ENCODE results near the gene CSPG5.

CSPG5 gene

DNA sequence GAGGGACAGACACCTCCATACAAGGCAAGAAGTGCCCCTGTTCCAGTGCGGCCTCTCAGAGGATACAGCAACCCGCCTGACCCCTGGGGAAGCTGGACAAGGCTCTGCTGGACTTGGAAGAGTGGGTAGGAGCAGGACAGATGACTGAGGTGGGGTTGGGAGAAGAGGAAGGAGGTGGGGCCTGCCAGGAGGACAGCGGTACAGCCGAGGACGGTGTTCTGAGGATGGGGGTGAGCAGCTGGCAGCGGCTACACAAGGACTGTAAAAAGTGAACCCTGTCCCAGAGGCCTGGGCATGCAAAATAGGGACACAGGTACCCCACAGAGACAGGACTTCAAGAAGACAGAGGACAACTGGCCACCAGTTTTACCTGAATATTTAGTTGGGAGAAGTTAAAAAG lies 41.7 kb downstream of the CSPG5 start:
- no peak for DNase-seq (ENCODE audit: low read depth in 3 of 3)

DNA sequence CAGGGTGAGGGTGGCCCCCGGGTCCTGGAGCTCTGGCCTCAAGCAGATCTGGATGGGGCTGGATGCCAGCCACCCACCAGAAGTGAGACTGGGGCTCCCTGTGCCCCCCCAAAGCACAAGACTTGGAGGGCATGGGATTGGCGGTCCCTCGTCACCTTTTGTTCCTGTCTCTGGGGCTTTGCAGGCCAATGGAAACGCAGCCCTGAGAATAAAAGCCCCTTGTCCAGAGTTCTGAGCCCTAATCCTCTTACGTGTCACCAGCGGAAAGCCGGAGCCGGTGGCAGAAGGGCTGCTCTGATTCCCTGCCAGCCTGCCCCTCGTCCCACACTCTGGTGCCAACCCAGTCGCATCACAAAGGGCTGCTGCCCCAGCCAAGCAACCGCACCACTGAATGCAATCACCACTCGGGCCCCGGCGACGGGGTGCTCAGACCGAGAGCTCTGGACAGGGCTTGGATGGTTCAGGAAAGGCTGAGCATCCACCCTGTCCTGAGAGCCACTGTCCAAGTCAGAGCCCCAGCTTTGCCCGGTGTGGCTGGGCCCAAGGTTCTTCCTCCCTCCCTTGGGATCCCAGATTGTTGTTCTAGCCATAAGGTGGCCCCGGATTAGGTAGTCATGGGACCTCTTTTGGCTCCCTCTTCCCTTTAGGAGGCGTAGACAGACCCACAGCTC lies 42.3 kb downstream of the CSPG5 start:
- DNase-seq (ENCODE audit: low read depth in 3 of 3) = no peak

DNA sequence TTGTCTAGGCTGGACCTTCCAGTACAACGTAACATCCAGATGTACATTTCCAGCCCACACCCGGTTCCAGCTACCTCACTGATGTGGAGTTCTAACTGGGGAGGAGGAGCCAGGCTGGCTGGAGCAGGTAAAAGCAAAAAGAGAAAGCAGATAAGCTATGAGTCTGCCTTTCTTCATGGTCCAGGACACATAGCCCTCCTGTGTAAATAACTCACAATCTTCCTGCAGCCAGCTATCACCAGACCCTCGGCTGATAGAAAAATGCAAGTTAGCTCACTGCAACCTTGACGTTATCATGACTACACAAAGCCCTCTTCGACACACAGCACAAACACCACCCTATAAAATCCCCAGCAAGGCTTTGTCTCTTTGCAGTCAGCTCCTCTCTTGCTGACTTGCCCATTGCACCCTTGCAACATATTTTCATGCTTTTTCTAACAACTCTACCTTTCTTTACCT lies 44.6 kb downstream of the CSPG5 start:
- no peak for DNase-seq (ENCODE audit: low read depth in 3 of 3)

DNA sequence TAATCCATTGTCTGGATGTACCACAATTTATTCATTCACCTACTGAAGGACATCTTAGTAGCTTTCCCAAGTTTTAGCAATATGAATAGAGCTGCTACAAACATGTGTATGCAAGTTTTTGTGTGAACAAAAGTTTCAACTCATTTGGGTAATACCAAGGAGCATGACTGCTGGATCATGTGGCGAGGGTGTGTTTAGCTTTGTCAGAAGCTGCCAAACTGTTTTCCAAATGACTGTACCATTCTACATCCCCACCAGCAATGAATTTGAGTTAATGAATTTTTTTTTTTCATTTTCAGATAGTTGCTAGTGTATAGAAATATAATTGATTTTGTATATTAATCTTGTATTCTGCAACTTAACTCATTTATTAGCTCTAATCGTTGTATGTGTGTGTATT lies 45.2 kb downstream of the CSPG5 start:
- DNase-seq (ENCODE audit: low read depth in 3 of 3) = no peak

DNA sequence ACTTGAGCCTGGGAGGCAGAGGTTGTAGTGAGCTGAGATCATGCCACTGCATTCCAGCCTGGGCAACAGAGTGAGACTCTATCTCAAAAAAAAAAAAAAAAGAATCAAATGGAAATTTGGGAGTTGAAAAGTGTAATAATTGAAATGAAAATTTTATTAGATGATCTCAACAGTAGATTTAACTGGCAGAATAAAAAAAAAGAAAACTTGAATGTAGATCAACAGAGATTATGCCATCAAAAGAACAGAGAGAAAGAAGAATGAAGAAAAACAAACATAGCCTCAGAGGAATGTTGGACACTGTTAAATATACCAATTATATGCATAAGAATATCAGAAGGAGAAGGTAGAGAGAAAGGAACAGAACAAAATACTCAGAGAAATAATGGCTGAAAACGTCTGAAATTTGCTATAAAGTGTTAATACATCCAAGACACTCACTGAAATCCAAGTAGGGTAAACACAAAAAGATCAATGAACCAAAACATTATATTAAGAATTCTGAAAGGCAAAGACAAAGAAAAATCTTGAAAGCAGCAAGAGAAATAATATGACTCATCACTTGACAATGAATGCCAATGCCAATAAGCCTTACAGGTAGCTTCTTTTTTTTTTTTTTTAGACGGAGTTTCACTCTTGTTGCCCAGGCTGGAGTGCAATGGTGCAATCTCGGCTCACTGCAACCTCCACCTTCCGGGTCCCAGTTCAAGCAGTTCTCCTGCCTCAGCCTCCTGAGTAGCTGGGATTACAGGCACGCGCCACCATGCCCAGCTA lies 50.5 kb downstream of the CSPG5 start:
- no peak for DNase-seq (ENCODE audit: low read depth in 3 of 3)

DNA sequence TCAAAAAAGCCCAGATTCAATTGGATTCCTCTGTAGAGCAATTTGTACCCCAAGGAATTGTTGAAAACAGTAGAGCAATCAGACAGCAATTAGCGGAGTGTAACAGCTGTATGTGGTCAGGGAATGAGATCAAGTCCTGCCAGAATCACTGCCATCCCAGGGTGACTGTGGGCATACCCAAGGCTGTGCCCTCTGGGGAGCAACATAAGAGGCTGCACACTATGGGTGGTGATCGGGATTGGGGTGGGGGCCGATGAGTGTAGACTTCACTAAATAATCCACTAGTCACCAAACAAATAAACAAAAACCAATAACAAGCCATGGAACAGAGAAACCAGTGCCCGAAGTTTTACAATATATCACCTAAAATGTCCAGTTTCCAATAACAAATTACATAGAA lies 53.0 kb downstream of the CSPG5 start:
- no peak for DNase-seq (ENCODE audit: low read depth in 3 of 3)

DNA sequence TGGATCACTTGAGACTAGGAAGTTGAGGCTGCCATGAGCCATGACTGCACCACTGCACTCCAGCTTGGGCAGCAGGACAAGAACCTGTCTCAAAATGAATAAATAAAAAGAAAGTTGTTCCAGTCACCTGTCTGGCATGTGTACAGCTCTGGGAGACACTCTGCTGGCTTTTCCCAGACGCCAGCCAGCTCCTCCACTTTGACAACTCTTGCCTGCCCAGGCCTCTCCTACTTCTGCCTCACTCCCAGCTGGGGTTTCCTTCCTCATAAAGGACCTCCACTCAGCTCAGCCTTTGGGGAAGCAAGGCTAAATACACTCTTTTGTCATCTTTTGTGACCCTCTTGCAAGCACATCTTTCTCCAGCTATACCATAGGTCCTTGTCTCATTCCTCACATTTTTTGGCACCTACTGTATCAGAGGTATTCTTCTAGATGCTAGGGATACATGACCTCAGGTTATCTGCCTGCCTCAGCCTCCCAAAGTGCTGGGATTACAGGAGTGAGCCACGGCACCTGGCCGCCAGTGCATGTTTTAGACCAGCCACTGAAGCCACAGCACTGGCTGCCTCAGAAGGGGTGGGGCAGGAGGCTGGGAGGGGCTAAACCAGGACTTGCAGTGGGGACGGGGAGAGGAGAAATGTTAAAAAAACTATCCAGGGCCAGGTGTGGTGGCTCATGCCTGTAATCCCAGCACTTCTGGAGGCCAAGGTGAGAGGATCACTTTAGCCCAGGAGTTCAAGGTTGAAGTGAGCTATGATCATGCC lies 55.2 kb downstream of the CSPG5 start:
- DNase-seq (ENCODE audit: low read depth in 3 of 3) = no peak

DNA sequence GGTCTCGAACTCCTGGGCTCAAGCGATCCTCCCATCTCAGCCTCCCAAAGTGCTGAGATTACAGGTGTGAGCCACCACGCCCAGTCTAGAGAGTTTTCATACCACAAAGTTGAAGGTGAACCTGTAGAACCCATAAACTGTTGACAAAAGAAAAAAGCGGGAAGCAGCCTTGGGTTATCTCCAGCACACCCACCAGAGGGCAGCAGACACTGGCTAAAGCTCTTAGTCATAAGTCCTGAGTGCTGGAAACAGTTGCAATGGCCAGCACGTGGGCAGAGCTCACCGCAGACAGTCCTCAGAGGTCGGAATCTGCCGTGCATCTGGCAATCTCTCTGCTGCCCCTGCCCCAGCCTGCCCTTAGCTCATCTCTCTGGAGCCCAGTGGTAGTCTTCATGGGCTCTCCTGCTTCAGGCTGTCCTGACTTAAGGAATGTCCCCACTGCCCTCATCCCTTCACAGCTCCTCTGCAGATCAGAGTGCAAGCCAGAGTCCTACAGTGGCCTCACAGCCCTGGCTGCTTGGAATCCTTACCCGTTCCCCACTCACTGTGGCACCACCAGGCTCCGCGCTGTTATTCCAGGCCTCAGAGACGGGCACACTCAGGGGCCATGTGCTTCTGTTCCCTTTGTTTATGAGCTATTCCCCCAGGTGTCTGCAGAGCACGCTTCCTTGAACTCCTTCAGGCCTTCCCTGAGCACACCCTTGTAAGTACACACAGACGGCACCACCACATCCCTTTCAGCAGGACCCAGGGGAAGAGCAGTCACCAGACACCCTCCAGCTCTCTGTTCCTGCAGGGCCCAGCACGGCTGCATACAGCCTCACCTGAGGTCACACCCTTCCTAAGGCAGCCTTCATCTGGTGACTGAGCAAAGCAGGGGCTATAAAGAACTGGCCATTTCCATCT lies 56.3 kb downstream of the CSPG5 start:
- peak; percentile 42 to 47 (median 42) for DNase-seq (ENCODE audit: low read depth in 3 of 3)

DNA sequence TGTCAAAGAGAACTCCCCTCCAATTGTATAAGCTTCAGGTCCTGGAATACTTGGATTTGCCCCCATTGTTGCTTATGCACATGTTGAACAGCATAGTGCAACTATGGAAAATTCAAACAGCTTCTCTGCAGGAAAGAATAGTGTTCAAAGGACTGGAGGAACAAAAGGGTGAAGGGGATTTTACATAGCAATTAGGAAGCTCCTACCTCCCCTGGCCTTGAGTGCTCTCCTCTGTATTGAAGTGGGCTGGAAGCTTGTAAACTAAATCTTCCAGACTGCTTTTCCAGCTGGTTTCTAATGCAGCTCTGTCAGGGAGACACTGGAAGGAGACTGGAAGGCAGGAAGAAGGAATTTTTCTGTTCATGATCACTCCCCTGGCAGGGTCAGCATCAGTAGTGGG lies 57.9 kb downstream of the CSPG5 start:
- no peak for DNase-seq (ENCODE audit: low read depth in 3 of 3)

DNA sequence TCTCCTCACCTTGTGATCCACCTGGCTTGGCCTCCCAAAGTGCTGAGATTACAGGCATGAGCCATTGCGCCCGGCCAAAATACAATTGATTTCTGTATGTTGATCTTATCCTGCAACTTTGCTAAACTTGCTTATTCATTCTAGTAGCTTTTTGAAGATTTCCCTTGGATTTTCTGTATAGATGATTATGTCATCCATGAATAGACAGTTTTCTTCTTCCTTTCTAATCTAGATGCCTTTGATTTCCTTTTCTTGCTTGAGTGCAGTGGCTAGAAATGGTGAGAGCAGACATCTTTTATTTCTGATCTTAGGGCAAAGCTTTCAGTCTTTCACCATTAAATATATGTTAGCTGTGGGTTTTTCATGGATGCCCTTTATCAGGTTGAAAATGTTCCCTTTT lies 60.7 kb downstream of the CSPG5 start:
- DNase-seq (ENCODE audit: low read depth in 3 of 3) = no peak

DNA sequence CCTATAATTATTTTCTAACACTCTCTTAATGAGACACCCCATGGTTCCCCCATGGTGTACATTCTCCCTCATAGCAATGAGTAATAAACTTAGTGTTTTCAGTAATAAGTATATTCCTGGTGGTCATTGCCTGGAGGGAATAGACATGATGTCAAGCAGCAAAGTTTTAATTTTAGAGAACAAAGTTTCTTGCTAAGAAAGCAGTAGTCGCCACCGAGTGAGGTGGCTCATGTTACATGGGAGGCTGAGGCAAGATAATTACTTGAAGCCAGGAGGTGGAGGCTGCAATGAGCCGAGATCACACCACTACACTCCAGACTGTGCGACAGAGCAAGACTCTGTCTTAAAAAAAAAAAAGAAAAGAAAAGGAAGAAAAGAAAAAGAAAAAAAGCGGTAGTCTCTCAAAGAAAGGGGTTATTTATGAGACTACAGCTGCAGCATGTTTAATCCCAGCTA lies 62.8 kb downstream of the CSPG5 start:
- DNase-seq (ENCODE audit: low read depth in 3 of 3) = no peak

DNA sequence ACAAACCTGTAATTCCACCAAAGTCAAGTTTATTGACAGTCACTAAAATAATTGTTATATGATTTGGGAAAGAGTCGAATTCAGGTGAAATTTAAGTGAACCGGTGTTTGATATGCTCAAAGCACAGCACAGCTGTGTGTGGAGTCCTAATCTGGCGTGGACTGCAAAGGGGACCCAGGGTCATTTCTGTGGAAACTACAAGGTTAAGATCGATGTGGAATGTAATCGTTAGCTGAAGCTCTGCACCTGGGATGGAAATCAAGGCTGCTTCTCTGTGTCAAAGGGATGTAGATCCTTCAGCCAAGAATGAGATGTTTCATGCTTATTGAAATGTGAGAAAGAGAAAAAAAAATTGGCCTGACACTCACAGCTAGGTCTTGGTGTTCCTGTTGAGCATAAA lies 63.6 kb downstream of the CSPG5 start:
- DNase-seq (ENCODE audit: low read depth in 3 of 3) = no peak

DNA sequence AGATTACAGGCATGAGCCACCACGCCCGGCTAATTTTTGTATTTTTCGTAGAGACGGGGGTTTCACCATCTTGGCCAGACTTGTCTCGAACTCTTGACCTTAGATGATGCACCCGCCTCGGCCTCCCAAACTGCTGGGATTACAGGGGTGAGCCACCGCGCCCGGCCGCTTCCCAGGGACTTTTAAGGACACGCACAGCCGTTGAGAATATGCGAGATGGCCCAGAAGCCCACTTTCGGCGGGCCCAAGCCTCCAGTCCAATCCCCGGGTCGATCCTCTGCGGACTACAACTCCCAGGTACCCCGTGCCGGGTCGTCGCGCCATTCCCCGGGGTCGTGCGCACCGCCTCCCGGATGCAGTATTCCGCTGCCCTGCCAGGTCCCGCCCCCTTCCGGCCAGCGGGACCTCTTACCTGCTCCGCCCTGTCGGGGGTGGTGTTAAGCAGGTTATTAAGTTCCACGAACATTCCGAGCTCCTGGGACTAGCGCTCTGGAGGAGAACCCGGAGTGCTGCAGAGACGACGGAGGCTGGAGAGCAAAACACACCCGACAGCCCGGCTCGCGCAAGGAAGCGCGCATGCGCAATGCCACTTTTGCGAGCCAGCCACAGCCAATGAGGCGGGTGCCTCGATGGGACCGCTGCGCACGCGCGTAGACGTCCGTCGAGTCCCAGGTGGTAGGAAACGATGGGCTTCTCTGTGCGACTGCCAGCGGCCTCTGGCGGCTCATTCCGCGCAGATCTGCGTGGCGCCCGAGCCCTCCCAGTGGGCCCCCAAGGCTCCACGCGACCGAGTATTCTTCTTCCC lies 65.3 kb downstream of the CSPG5 start, which contains the start of gene ELP6:
Gene ELP6 (minus strand): TSS at position 588 of the 805 bp plus-strand sequence. CDS start 122 bp downstream, at position 466.
- DNase-seq (ENCODE audit: low read depth in 3 of 3) = peak; percentile 94 to 95 (median 94)

DNA sequence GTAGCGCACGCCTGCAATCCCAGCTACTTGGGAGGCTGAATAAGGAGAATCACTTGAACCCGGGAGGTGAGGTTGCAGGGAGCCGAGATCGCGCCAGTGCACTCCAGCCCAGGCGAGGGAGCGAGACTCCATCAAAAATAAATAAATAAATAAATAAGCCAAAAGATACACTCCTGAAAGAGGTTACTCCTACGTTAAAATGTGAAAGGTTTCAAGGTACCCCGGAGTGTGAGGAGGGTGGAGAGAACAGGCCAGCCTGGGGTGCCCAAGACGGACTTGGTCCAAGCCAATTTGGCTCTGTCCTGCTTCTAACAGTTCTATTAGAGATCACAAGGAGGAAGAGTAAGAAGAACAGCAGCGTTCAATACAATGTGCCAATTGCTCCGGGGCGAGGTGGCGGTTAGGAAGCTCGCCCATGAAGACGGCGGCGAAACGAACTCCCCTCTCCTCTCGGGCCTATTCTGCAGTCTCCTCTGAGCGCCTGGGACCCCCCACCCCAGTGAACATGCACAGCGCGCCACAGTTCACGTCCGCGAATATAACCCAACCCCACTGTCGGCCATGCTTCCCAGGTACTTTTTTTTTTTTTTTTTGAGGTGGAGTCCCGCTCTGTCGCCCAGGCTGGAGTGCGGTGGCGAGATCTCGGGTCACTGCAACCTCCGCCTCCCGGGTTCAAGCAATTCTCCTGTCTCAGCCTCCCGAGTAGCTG lies 66.1 kb downstream of the CSPG5 start:
- peak in 1 of 3 experiments; percentile 13 for DNase-seq (ENCODE audit: low read depth in 3 of 3)
